DMS53 (cell line): ENCODE data around the gene SKAP2.
A peak's percentile ranks its signal among the peaks of the same experiment; 100 is the strongest.

Experiments
- DNase-seq: peaks from one replicate; lab custom pipeline; 2025; lab: John Stamatoyannopoulos, UW

SKAP2 gene

GRCh38 chr7:26864309-26865093 is at the start of gene SKAP2:
SKAP2 (minus strand) TSS chr7:26864590; CDS start chr7:26864429, 161 bp downstream.
- DNase-seq, result peak; percentile 100

GRCh38 chr7:26912933-26913536 is 48.6 kb upstream of the SKAP2 start:
- DNase-seq, result no peak

DNA sequence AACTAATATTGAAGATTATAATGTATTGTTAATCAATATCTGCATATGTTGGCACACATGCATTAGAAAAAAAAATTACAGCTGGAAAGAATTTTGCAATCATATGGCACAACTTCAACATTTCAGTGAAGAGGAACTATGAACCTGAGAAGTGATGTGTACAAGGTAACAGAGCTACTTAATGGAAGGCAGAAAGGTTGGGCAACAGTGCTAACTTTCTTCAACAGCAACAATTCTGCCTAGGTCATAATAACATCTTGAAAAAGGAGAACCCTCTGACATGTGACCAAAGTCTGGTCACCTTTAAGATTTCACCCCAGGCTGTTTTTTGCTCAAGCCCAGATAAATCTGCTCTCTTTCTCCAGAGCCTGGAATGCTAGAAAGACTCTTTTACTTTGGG is 47.9 kb upstream of the SKAP2 start:
- DNase-seq, result no peak

GRCh38 chr7:26910221-26910620 is 45.8 kb upstream of the SKAP2 start:
- peak; percentile 26 for DNase-seq

GRCh38 chr7:26900251-26900650 is 35.9 kb upstream of the SKAP2 start:
- peak; percentile 32 for DNase-seq

- DNase-seq, result no peak
Observed at GRCh38 chr7:26899519-26899918, 35.1 kb upstream of the SKAP2 start.

- no peak for DNase-seq
Observed at GRCh38 chr7:26898891-26899290, 34.5 kb upstream of the SKAP2 start.

GRCh38 chr7:26897928-26898327 is 33.5 kb upstream of the SKAP2 start:
- DNase-seq, result no peak

DNA sequence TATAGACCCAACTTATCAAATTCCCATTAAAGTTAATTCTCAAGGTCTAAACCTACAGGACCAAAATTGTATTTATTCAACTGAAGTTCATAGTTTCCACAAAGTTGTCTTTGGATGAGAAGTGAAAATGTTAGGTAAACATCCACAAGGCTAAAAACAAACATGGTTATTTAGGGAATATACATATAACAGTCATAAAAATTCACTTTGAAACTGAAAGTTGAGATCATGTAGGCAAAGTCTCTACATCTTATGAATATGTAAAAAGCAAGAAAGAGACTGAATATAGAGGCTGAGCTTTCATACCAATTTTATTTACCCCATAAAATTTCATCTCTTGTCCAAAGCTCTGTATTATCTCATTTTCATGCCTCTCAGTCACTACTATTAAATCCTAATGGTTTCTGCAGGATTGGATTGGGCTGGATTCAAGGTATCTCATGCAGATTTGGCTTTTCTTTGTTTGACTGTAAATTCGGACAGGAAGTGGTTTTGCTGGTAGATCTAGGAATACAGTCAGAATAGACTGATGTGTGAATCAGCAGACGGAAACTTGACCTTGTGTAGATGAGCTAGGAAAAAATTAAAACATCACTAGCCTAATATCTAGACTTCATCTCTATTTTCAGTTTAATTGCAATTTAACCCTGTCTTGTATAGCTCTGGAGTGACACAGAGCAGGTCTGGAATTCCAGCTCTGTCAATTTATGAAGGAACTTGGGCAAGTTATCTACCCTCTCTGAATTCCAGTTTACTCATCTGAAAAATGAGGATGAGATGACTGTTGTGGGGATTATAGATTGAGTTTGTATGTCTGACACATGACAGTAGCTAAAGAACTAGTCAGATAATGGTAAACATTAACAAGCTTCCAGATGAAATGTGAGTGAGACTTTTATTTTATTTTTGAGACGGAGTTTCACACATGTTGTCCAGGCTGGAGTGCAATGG is 27.3 kb upstream of the SKAP2 start:
- DNase-seq, result no peak

GRCh38 chr7:26880852-26881251 is 16.5 kb upstream of the SKAP2 start:
- DNase-seq, result no peak

DNA sequence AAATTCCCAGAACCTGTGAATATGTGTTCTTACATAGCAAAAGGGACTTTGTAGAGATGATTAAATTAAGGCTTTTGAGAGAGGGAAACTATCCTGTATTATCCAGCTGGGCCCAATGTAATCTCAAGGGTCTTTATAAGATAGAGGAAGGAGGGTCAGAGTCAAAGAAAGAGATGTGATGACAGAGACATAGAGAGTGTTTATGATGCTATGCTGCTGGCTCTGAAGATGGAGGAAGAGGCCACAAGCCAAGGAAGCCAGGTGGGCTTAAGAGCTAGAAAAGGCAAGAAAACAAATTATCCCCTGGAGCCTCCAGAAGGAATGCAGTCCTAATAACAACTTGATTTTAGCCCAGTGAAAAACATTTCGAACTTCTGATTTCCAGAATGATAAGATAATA is 15.3 kb upstream of the SKAP2 start:
- DNase-seq, result no peak

- no peak for DNase-seq
Observed at GRCh38 chr7:26868841-26869495, 4.6 kb upstream of the SKAP2 start.

- no peak for DNase-seq
Observed at GRCh38 chr7:26865094-26865388, 651 bp upstream of the SKAP2 start.

DNA sequence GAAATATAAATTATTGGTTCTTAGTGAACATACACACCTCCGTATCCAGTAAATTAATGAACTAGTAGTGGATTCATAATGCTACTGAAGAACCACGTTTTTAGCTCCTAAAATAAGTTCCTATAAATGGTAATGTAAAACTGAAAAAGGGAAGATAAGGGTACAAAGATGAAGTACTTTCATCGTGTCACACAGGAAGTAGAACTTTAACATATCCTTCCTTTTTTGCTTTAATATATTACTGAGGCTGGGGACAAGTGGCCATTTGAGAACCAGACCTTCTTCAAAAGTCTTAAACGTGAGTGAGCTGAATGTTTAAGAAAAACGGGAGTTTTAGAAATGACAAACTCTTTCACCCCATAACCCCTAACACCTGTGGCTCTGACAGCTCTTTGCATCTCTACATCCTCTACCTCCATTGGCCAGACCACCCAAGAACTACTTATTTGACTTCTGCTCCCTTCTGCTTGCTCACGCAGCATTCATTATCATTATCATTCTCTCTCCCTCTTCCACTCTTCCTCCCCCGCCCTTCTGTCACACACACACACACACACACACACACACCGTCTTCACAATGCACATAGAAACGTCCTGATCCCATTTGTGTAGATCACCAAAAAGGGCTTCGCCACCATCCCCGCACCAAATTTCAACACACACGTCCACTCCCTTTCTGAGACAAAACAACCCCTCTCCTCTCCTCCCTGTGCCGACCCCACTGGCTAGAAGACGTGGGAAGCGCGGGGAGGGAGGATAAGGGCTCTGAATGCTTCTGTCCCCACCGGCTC is 677 bp downstream of the SKAP2 start:
- DNase-seq, result peak; percentile 88

DNA sequence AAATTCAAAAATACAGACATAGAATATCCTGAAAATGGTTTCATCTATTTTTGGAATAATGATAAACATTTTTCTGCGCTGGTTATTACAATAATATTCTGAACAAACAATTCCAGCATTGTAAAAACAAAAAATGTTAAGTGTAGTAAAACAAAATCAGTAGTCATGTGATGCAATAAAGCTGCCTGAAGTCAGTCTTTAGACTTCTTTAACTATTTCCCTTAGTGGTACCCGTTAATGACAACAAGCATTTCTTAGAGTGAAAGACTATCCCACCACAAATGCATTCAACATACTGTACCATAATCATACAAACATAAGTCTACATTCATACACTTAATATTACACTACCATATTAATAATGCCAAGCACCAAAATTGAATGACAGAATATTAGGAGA is 1.6 kb downstream of the SKAP2 start:
- DNase-seq, result no peak

DNA sequence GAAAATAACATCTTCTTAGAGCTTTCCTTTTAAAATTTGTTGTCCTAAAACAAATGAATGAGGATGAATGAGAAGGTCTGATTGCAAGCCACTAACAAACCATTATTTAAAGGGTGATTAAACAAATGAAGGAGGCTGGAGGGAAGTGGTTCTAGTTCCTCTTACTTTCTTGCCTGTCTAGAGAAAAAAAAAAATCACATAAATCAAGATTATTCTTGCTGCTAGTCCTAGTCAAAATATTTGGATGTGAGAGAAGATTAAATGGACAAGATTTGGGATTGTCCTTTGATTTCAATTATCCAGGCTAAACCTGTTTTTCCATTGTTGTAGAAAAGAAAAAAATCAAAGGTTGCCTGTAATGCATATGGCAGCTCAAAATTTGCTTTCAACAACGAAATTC is 3.3 kb downstream of the SKAP2 start:
- no peak for DNase-seq

GRCh38 chr7:26860361-26860760 is 4.0 kb downstream of the SKAP2 start:
- DNase-seq, result peak; percentile 79

GRCh38 chr7:26859720-26860119 is 4.7 kb downstream of the SKAP2 start:
- no peak for DNase-seq

DNA sequence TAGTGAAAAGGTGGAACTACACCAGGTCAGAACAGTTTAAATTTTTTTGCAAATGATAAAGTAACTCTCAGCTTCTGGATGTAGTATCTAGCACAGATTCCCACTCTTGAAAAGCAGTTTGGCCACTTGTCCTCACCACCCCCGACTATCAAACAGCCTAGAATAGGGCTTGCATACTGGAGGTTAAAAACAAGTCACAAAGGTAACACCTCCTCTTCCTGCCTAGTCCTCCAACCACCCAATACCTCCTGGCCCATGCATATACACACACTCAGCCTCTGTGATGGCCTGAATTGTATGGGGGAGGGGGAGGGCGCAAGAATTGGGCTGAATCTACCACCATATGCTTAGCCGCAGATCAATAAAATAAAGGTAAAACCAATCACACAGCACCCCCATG is 5.7 kb downstream of the SKAP2 start:
- no peak for DNase-seq

DNA sequence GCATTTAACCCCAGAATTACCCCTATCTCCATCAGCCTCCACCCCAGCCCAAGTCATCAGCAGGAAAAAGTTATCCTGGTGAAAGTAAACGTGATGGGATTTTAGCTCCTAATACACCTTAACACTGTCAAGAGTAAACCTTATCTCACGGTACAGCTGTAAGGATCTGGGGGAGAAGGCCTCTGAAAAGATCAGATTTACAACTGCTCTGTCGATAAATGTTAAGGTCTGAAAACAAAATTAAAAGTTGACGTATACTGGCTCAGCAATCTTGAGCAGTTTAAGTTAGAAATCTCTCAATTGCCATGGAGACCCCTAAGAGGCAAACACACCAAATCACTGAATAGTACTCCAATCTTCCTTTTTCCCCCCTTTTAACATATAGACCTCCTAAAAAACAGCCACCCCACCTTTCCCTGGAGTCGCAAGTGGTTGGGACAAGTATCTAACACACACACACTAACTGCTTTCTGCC is 6.1 kb downstream of the SKAP2 start:
- no peak for DNase-seq

GRCh38 chr7:26857506-26858240 is 6.7 kb downstream of the SKAP2 start:
- DNase-seq, result no peak
